ENCODE results near the gene ADM5. TPM values are rescaled to one million over a fixed set of nuclear protein-coding genes. Genes with fewer than 3 reads are reported as not detected.

ADM5 gene
- polyA plus RNA-seq, 1 donor from 2014 or later = 7.2 TPM

GRCh38 chr19:49665351-49666119, 23.9 kb upstream of the ADM5 start, which contains the start of the genes BCL2L12 and IRF3:
BCL2L12 (plus strand) TSS chr19:49665933; CDS start chr19:49666693, 760 bp downstream.
IRF3 (minus strand) TSS chr19:49665857; CDS start chr19:49664838, 1,019 bp downstream.
- Histone ChIP-seq H3K79me2 (replicated peaks; ENCODE audit: insufficient read depth, low read length) (no peaks in the 10 kb centered on the region), H3K4me2 (ENCODE audit: low read length) (peak within 1 kb of the TSS; percentile 85), H3K27ac (ENCODE audit: low read length) (peak within 1 kb of the TSS; percentile 48), H3K9me2 (ENCODE audit: insufficient read depth, low read length) (no peaks in the 10 kb centered on the region), H3K36me3 (ENCODE audit: insufficient read depth, low read length) (no peaks in the 10 kb centered on the region), H3K9me3 (ENCODE audit: low read length) (no peaks in the 10 kb centered on the region), H3K9ac (ENCODE audit: low read length) (peak within 1 kb of the TSS; percentile 68), H3F3A (ENCODE audit: insufficient read depth, low read length, poor library complexity, severe bottlenecking) (no peaks in the 10 kb centered on the region), H2AFZ (ENCODE audit: low read depth, low read length) (peak within 1 kb of the TSS; percentile 56), H3K27me3 (ENCODE audit: insufficient read depth, low read depth, low read length) (no peaks in the 10 kb centered on the region), H4K20me1 (ENCODE audit: insufficient read depth) (no peaks in the 10 kb centered on the region), H3K4me3 (ENCODE audit: low read length) (peak within 1 kb of the TSS; percentile 77)
- TF ChIP-seq MXI1 (conservative IDR thresholded peaks at IDR 0.05; ENCODE audit: poor library complexity, severe bottlenecking) (peak; percentile 62), CTCF (IDR thresholded peaks at IDR 0.05; ENCODE audit: poor library complexity, severe bottlenecking) (no peak), SMC3 (conservative IDR thresholded peaks at IDR 0.05; ENCODE audit: poor library complexity) (no peak), TAF1 (IDR thresholded peaks at IDR 0.05; ENCODE audit: low read depth) (peak; percentile 43), POLR2AphosphoS5 (IDR thresholded peaks at IDR 0.05) (no peak)

- H3K36me3 ChIP-seq (ENCODE audit: insufficient read depth, low read length) = no peaks in the 10 kb centered on the region
- no peak overlapping the region for H3K4me2 ChIP-seq (ENCODE audit: low read length)
- no peaks in the 10 kb centered on the region for H3K9me2 ChIP-seq (ENCODE audit: insufficient read depth, low read length)
- H3K79me2 ChIP-seq (replicated peaks; ENCODE audit: insufficient read depth, low read length) = no peaks in the 10 kb centered on the region
- H3K4me3 ChIP-seq (ENCODE audit: low read length) = peak overlapping the region; percentile 77
- no peak overlapping the region for H3K9ac ChIP-seq (ENCODE audit: low read length)
- H4K20me1 ChIP-seq (ENCODE audit: insufficient read depth) = no peaks in the 10 kb centered on the region
- no peaks in the 10 kb centered on the region for H3K27me3 ChIP-seq (ENCODE audit: insufficient read depth, low read depth, low read length)
- H3K9me3 ChIP-seq (ENCODE audit: low read length) = no peaks in the 10 kb centered on the region
- no peak overlapping the region for H2AFZ ChIP-seq (ENCODE audit: low read depth, low read length)
- H3K27ac ChIP-seq (ENCODE audit: low read length) = no peak overlapping the region
- H3F3A ChIP-seq (ENCODE audit: insufficient read depth, low read length, poor library complexity, severe bottlenecking) = no peaks in the 10 kb centered on the region
- no peak for TF ChIP-seq TAF1 (IDR thresholded peaks at IDR 0.05; ENCODE audit: low read depth)
- no peak for TF ChIP-seq POLR2AphosphoS5 (IDR thresholded peaks at IDR 0.05)
- TF ChIP-seq EZH2 (IDR thresholded peaks at IDR 0.05; ENCODE audit: borderline replicate concordance, insufficient read depth, low read length, poor library complexity, severe bottlenecking) = no peak
- no peak for TF ChIP-seq RAD21 (conservative IDR thresholded peaks at IDR 0.05)
- TF ChIP-seq SMC3 (conservative IDR thresholded peaks at IDR 0.05; ENCODE audit: poor library complexity) = no peak
- no peak for TF ChIP-seq REST (IDR thresholded peaks at IDR 0.05; ENCODE audit: borderline replicate concordance)
- no peak for TF ChIP-seq MXI1 (conservative IDR thresholded peaks at IDR 0.05; ENCODE audit: poor library complexity, severe bottlenecking)
- no peak for TF ChIP-seq CTCF (IDR thresholded peaks at IDR 0.05; ENCODE audit: poor library complexity, severe bottlenecking)
- TF ChIP-seq EP300 (conservative IDR thresholded peaks at IDR 0.05; ENCODE audit: poor library complexity, severe bottlenecking) = no peak
Measured at GRCh38 chr19:49666120-49666444, 23.3 kb upstream of the ADM5 start.

All from neural cell (in vitro differentiated cells).